NCI-H524 (cell line): ENCODE data around the gene LRRD1.
"Not testable (repeated sequence)": the region's sequence is repeated elsewhere in the genome, so short reads cannot be mapped to it uniquely, and the experiment has no call there.

Source experiments
- DNase-seq, 2 experiments: peaks; one replicate each; lab custom pipeline; 2025; lab: John Stamatoyannopoulos, UW

The LRRD1 gene

GRCh38 chr7:92141161-92141560, 37.8 kb downstream of the LRRD1 start:
- DNase-seq = no peak

- DNase-seq = no peak
These were observed 41.4 kb downstream of the LRRD1 start for GRCh38 chr7:92137557-92137956.

- peak in 1 of 2 experiments; percentile 26 for DNase-seq
These were observed 43.7 kb downstream of the LRRD1 start for GRCh38 chr7:92135052-92135889.

- DNase-seq = peak; percentile 91 to 92
These were observed 44.5 kb downstream of the LRRD1 start, which contains the start of gene CYP51A1 for GRCh38 chr7:92134271-92135051. CYP51A1 (minus strand) TSS chr7:92134477; CDS start chr7:92134364, 113 bp downstream.

GRCh38 chr7:92133737-92134270, 45.1 kb downstream of the LRRD1 start:
- DNase-seq = peak; percentile 66 to 77

- DNase-seq = no peak
These were observed 45.7 kb downstream of the LRRD1 start for GRCh38 chr7:92133133-92133736.

- no peak for DNase-seq
These were observed 47.1 kb downstream of the LRRD1 start for GRCh38 chr7:92131764-92132330.

- no peak for DNase-seq
These were observed 47.8 kb downstream of the LRRD1 start for GRCh38 chr7:92131093-92131492.

GRCh38 chr7:92121681-92122080, 57.3 kb downstream of the LRRD1 start:
- no peak for DNase-seq

GRCh38 chr7:92119213-92119759, 59.7 kb downstream of the LRRD1 start:
- DNase-seq = no peak

- DNase-seq = peak in 1 of 2 experiments; percentile 8
These were observed 62.0 kb downstream of the LRRD1 start for GRCh38 chr7:92116949-92117348.

GRCh38 chr7:92115821-92116220, 63.1 kb downstream of the LRRD1 start:
- peak; percentile 83 to 95 for DNase-seq

- no peak for DNase-seq
These were observed 68.1 kb downstream of the LRRD1 start for GRCh38 chr7:92110857-92111256.

GRCh38 chr7:92108821-92109220, 70.1 kb downstream of the LRRD1 start:
- DNase-seq = no peak

- DNase-seq = not testable (repeated sequence)
These were observed 76.1 kb downstream of the LRRD1 start for GRCh38 chr7:92102862-92103261.

GRCh38 chr7:92100534-92100933, 78.4 kb downstream of the LRRD1 start:
- DNase-seq = no peak

- DNase-seq = no peak
These were observed 83.6 kb downstream of the LRRD1 start for GRCh38 chr7:92095380-92095779.
